HG02852 (cell line): ENCODE data around the gene MRI1.

Experiments used
- ATAC-seq: cut with Tn5 transposase; IDR thresholded peaks from one replicate; pipeline ENCODE4 v1.9.1; 2021; ENCODE audit warnings: mild to moderate bottlenecking, moderate library complexity; ENCODE audit not compliant: unreplicated experiment

Gene MRI1

DNA sequence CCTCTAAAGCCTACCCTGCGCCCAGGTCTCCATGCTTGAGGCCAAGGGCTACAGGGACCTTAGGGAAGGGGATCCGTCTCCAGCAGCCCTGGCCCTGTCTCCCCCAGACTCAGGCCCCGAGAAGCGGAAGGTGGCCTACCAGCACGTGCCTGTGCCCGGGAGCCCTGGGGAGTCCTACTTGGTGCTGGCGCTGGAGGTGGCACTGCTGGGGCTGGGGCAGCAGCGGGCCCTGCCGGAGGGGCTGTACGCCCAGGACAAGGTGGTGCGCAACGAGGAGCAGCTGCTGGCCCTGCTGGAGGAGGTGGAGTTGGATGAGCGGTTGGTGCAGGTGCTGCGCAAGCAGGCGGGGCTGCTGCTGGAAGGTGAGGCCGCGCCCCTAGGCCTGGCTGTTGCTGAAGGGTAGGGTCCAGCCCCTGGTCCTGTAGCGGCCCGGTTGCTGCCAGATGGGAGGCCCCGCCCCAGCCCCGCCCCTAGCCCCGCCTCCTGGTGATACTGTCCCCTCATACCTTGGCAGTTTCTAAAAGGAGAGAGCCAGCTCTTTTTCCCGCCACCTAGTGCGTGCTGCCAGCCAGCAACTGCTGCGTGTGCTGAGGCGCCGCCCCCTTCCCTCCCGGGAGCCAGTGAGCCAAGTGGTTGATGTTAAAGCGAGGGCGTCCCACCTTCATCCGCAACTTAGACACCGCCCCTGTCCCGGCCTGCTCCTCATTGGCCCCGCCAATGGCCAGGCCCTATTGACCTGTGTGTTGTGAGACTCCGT is 53.5 kb downstream of the MRI1 start:
- ATAC-seq = no peak

DNA sequence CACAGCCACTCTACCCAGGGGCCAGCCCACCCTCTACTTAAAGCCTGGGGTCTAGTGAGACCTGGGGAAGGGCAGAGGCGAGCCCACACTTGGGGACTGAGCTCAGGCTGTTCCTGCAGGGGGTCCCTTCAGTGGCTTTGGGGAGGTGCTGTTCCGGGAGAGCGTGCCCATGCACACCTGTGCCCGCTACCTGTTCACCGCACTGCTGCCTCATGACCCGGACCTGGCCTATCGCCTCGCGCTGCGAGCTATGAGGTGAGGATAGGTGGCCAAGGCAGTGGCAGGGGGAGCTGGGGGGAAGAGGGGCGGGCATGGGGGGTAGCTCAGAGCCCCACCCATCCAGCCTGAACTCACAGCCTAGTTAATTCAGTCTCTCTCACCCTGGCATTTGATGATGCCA is 54.9 kb downstream of the MRI1 start:
- ATAC-seq = no peak

DNA sequence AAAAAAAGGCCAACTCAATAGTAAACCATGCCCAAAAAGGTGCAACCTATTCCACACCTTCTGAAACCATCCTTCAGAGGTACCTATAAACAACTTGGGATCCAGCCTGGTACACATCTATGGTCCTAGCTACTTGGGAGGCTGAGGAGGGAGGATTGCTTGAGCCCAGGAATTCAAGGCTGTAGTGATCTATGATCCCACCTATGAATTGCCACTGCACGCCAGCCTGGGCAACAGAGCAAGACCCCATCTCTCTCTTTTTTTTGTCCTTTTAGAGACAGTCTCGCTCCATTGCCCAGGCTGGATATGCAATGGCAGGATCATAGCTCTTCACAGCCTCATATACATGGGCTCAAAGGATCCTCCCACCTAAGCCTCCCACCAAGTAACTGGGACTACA is 57.0 kb downstream of the MRI1 start:
- ATAC-seq = no peak

DNA sequence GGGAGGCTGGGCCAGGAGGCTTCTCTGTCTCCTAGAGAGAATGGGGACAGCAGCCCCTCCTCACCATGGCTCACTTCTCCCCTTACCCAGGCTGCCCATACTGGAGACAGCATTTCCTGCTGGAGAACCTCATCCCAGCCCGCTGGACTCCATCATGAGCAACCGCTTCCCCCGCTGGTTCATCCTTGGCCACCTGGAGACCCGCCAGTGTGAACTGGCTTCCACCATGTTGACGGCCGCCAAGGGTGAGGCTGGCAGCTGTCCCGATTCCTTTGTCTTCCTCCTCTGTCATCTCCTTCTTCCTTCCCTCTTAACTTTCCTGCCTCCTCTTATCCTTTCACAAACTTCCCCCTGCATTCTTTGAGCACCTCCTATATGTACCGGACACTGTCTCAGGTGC is 58.9 kb downstream of the MRI1 start:
- no peak for ATAC-seq
